Type B pancreatic cell (in vitro differentiated cells): ENCODE measurements around the gene GTF2I. TPM values are rescaled to one million over a fixed set of nuclear protein-coding genes. Genes with fewer than 3 reads are reported as not detected.
A peak's percentile ranks its signal among the peaks of the same experiment; 100 is the strongest.
"Not testable (repeated sequence)": the region's sequence is repeated elsewhere in the genome, so short reads cannot be mapped to it uniquely, and the experiment has no call there.

Experiments used
- DNase-seq: peaks from one replicate; pipeline ENCODE4 v3.0.0; 2021; ENCODE audit warnings: mixed read lengths; ENCODE audit not compliant: unreplicated experiment; ENCODE audit errors: extremely low spot score
- H3K27ac Mint-ChIP-seq: 2 replicates; pipeline ENCODE4 v1.8.0; 2021; ENCODE audit warnings: mild to moderate bottlenecking, mixed read lengths
- H3K27me3 Mint-ChIP-seq: 2 replicates; pipeline ENCODE4 v1.8.0; 2021; ENCODE audit warnings: mixed read lengths
- H3K36me3 Mint-ChIP-seq: 2 replicates; pipeline ENCODE4 v1.8.0; 2021; ENCODE audit warnings: mixed read lengths
- H3K4me1 Mint-ChIP-seq: one replicate; pipeline ENCODE4 v1.8.0; 2021; ENCODE audit warnings: mixed read lengths; ENCODE audit not compliant: unreplicated experiment
- H3K4me3 Mint-ChIP-seq: 2 replicates; pipeline ENCODE4 v1.8.0; 2021; ENCODE audit warnings: mild to moderate bottlenecking, mixed read lengths
- H3K9me3 Mint-ChIP-seq: 2 replicates; pipeline ENCODE4 v1.8.0; 2021; ENCODE audit warnings: mixed read lengths
- CTCF ChIP-seq: fragments of 200-600 bp; sonication (generic); conservative IDR thresholded peaks from 2 replicates; pipeline ENCODE4 v1.5.0; 2021; ENCODE audit warnings: antibody characterized with exemption, mild to moderate bottlenecking
- total RNA-seq: library from RNA; stranded (reverse); gene quantifications from 2 replicates; pipeline ENCODE4 v1.2.1, GENCODE V29; 2021; ENCODE audit warnings: low replicate concordance

The GTF2I gene
- total RNA-seq, 1 donor from 2014 or later = 335 TPM

- no peak for DNase-seq
- no peak for TF ChIP-seq CTCF
- Mint-ChIP-seq H3K9me3 (no peaks in the 10 kb centered on the region), H3K4me1 (no peaks in the 10 kb centered on the region), H3K27me3 (no peaks in the 10 kb centered on the region), H3K4me3 (no peak overlapping the region), H3K36me3 (peaks cover 31% of the 10 kb centered on the region), H3K27ac (no peak overlapping the region)
These were observed 60.8 kb downstream of the GTF2I start for GRCh38 chr7:74718336-74718735.

GRCh38 chr7:74722153-74722552 lies 64.6 kb downstream of the GTF2I start:
- H3K9me3 Mint-ChIP-seq = no peaks in the 10 kb centered on the region
- peak overlapping the region; percentile 8 for H3K4me3 Mint-ChIP-seq
- DNase-seq = no peak
- no peak for TF ChIP-seq CTCF
- H3K36me3 Mint-ChIP-seq = peaks cover 31% of the 10 kb centered on the region
- H3K27me3 Mint-ChIP-seq = no peaks in the 10 kb centered on the region
- H3K27ac Mint-ChIP-seq = peak overlapping the region; percentile 42
- H3K4me1 Mint-ChIP-seq = peaks cover 3% of the 10 kb centered on the region

- H3K4me3 Mint-ChIP-seq = no peak overlapping the region
- peaks cover 16% of the 10 kb centered on the region for H3K36me3 Mint-ChIP-seq
- peaks cover 5% of the 10 kb centered on the region for H3K4me1 Mint-ChIP-seq
- H3K27ac Mint-ChIP-seq = no peak overlapping the region
- no peaks in the 10 kb centered on the region for H3K9me3 Mint-ChIP-seq
- no peak for DNase-seq
- no peak for TF ChIP-seq CTCF
- no peaks in the 10 kb centered on the region for H3K27me3 Mint-ChIP-seq
These were observed 68.3 kb downstream of the GTF2I start for GRCh38 chr7:74725840-74726239.

- Mint-ChIP-seq H3K4me3 (no peak overlapping the region), H3K4me1 (peaks cover 5% of the 10 kb centered on the region), H3K27ac (no peak overlapping the region), H3K9me3 (no peaks in the 10 kb centered on the region), H3K27me3 (no peaks in the 10 kb centered on the region), H3K36me3 (peaks cover 16% of the 10 kb centered on the region)
- no peak for DNase-seq
- TF ChIP-seq CTCF = no peak
These were observed 69.0 kb downstream of the GTF2I start for GRCh38 chr7:74726309-74727101.

- not testable (repeated sequence) for H3K9me3 Mint-ChIP-seq, H3K4me1 Mint-ChIP-seq, H3K27me3 Mint-ChIP-seq, H3K27ac Mint-ChIP-seq, H3K36me3 Mint-ChIP-seq, H3K4me3 Mint-ChIP-seq, DNase-seq
These were observed 71.2 kb downstream of the GTF2I start for GRCh38 chr7:74728686-74729085.

- H3K36me3 Mint-ChIP-seq, H3K27ac Mint-ChIP-seq, DNase-seq, H3K4me1 Mint-ChIP-seq, H3K9me3 Mint-ChIP-seq, H3K27me3 Mint-ChIP-seq, H3K4me3 Mint-ChIP-seq: not testable (repeated sequence)
These were observed 72.7 kb downstream of the GTF2I start for GRCh38 chr7:74730186-74730585.

GRCh38 chr7:74739974-74740703 lies 82.6 kb downstream of the GTF2I start:
- not testable (repeated sequence) for DNase-seq, H3K4me3 Mint-ChIP-seq, H3K4me1 Mint-ChIP-seq, H3K27ac Mint-ChIP-seq, H3K9me3 Mint-ChIP-seq, H3K36me3 Mint-ChIP-seq, H3K27me3 Mint-ChIP-seq

- not testable (repeated sequence) for DNase-seq, H3K4me1 Mint-ChIP-seq, H3K9me3 Mint-ChIP-seq, H3K27ac Mint-ChIP-seq, H3K36me3 Mint-ChIP-seq, H3K27me3 Mint-ChIP-seq, H3K4me3 Mint-ChIP-seq
These were observed 86.5 kb downstream of the GTF2I start for GRCh38 chr7:74743936-74744557.

GRCh38 chr7:74753921-74754482 lies 96.5 kb downstream of the GTF2I start:
- H3K9me3 Mint-ChIP-seq, H3K36me3 Mint-ChIP-seq, H3K27ac Mint-ChIP-seq, DNase-seq, H3K4me1 Mint-ChIP-seq, H3K4me3 Mint-ChIP-seq, H3K27me3 Mint-ChIP-seq: not testable (repeated sequence)
